Pancreas (tissue), 10 donors: ENCODE measurements around the gene POLA2. TPM values are rescaled to one million over a fixed set of nuclear protein-coding genes. Genes with fewer than 3 reads are reported as not detected.
"Not testable (repeated sequence)": the region's sequence is repeated elsewhere in the genome, so short reads cannot be mapped to it uniquely, and the experiment has no call there.

Experiments
- ATAC-seq, 4 donors: fragments of 200-7000 bp; cut with Tn5 transposase; one replicate each; pipeline versions ENCODE4 v1.8.0 to v1.9.1; 2020; ENCODE audit warnings: mild to moderate bottlenecking in 4 of 4, moderate library complexity in 4 of 4
- DNase-seq, 6 donors: peaks; one replicate each; pipeline ENCODE4 v3.0.0-alpha.2; 2020
- FAIRE-seq: peaks from 2 replicates; lab custom pipeline; 2012; peaks lifted over from hg19 to GRCh38; lab: Jason Lieb, UNC
- H3K27ac ChIP-seq, 4 donors: fragments of 200-600 bp; sonication (generic); 1 replicate in 3 of 4; 2 replicates in 1 of 4; pipeline versions ENCODE4 v1.5.0 to v1.8.0; 2020
- H3K27me3 ChIP-seq, 4 donors: fragments of 200-600 bp; one replicate each; pipeline ENCODE4 v1.8.0; 2021
- H3K36me3 ChIP-seq, 3 donors: fragments of 200-600 bp; sonication (generic) in 1 of 3; one replicate each; pipeline versions ENCODE4 v1.5.0 to v1.8.0; 2020 to 2021
- H3K4me1 ChIP-seq, 3 donors: fragments of 200-600 bp; one replicate each; pipeline ENCODE4 v1.8.0; 2021
- H3K4me3 ChIP-seq, 4 donors: fragments of 200-600 bp; sonication (generic) in 2 of 4; one replicate each; pipeline versions ENCODE4 v1.5.0 to v1.8.0; 2020 to 2021
- H3K9me3 ChIP-seq, 4 donors: fragments of 200-600 bp; one replicate each; pipeline ENCODE4 v1.8.0; 2021
- WGBS, 2 donors: extraction: QIAGEN DNeasy Blood & Tissue Kit; methylation state at CpG; one replicate each; pipeline ENCODE4 v1.1.7; 2013; 5-methylcytosine and 5-hydroxymethylcytosine counted together
- intact Hi-C, 3 donors: fragments of 100-400 bp; cut with DNase I; formaldehyde crosslinking; loops; one replicate each; pipeline versions ENCODE4 v1.11.1 to v1.14.2; 2022
- polyA plus RNA-seq, 2 donors: library from polyadenylated mRNA; stranded (reverse); fragments of 200-250 nt; gene quantifications; one replicate each; pipeline ENCODE4 v1.2.3, GENCODE V29; 2013
- total RNA-seq, 6 donors: library from RNA; stranded (reverse); fragmentation: NEBNext Ultra II Directional in 4 of 6; extraction: Animal tissue kit (Norgen Biotek cat#: 25700) in 4 of 6; gene quantifications; one replicate each; pipeline versions ENCODE4 v1.2.1 to v1.2.4, GENCODE V29; 2021 to 2023
- TF ChIP-seq, protein P1 (sequence below), 4 donors: fragments of 200-600 bp; sonication (generic) in 3 of 4; IDR thresholded peaks; one replicate each; pipeline versions ENCODE4 v1.5.0 to v1.8.0; 2021; ENCODE audit warnings: antibody characterized with exemption in 4 of 4
- donor health status: healthy with polysubstance abuse.
- donor health status: DM: no; HTN: no; CAD: no; lungs with moderate emphysema.
- donor health status: DM: no; HTN: no; CAD: no.
- donor health status: control.
- donor health status: control.
- donor health status: Bipolar disorder and iron deficiency.
- donor health status: DM: yes; HTN: yes; CAD: no.
- donor health status: DM: no; HTN: no; CAD: no.
- donor health status: DM: no; HTN: no; CAD: no.
- donor health status: DM: yes; HTN: yes; CAD: no.

Gene POLA2
- total and polyA plus RNA-seq, 8 donors = 3.1 to 7.5 (median 5.6) TPM

DNA sequence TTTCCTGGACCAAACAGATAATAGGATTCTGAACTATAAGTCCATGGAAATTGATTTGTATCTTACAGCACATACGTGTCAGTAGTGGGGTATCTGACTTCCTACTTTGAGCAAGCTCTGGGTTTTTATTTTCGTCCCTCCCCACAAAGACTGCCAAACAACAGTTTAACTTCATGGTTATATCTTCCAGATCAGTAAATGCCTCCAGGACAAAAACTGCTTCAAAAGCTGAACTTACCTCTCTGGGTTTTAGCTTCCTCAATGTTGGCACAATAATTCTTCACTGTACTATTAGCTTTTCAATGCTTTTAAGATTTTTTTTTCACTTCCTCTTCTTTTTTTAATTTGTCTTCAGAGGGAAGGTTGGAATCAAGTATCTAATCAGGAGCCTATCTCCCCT is 67.7 kb downstream of the POLA2 start:
- ATAC-seq (no peak), DNase-seq (no peak), FAIRE-seq (no peak)
- intact Hi-C loops = loop anchor here in 1 of 3 donors (10.0 kb wide), 1 partner anchor 105 kb away; no protein-coding TSS in a partner anchor
- Histone ChIP-seq H3K9me3 (no peaks in the 10 kb centered on the region), H3K4me1 (peaks cover 1 to 5% (median 3%) of the 10 kb centered on the region in 3 donors), H3K27ac (no peak overlapping the region), H3K4me3 (no peak overlapping the region), H3K27me3 (no peaks in the 10 kb centered on the region), H3K36me3 (no peaks in the 10 kb centered on the region)
- 54 to 59% methylated on average over 2 of the region's 2 CpGs for WGBS, 2 donors
- TF ChIP-seq, protein P1, sequence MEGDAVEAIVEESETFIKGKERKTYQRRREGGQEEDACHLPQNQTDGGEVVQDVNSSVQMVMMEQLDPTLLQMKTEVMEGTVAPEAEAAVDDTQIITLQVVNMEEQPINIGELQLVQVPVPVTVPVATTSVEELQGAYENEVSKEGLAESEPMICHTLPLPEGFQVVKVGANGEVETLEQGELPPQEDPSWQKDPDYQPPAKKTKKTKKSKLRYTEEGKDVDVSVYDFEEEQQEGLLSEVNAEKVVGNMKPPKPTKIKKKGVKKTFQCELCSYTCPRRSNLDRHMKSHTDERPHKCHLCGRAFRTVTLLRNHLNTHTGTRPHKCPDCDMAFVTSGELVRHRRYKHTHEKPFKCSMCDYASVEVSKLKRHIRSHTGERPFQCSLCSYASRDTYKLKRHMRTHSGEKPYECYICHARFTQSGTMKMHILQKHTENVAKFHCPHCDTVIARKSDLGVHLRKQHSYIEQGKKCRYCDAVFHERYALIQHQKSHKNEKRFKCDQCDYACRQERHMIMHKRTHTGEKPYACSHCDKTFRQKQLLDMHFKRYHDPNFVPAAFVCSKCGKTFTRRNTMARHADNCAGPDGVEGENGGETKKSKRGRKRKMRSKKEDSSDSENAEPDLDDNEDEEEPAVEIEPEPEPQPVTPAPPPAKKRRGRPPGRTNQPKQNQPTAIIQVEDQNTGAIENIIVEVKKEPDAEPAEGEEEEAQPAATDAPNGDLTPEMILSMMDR (IDR thresholded peaks at IDR 0.05) = no peak

DNA sequence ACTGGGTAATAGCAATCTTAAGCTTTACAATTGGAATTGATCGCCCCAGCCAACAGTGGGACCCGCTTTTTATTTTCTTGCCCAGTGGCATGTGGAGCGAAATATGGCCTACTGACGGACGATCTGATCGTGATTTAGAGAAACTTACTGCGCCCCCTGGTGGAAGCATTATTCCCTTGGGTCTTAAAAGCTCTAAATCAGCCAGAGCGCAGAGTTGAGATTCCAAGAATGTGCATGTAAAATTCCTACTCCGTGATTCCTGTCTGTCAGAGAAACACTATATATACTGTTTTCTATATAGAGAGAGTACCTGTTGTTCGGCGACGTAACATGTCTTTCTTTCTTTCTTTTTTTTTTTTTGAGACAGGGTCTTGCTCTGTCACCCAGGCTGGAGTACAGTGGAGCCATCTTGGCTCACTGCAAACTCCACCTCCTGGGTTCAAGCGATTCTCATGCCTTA is 68.2 kb downstream of the POLA2 start:
- no peak for FAIRE-seq
- intact Hi-C loops = loop anchor here in 1 of 3 donors (10.0 kb wide), 1 partner anchor 105 kb away; no protein-coding TSS in a partner anchor

DNA sequence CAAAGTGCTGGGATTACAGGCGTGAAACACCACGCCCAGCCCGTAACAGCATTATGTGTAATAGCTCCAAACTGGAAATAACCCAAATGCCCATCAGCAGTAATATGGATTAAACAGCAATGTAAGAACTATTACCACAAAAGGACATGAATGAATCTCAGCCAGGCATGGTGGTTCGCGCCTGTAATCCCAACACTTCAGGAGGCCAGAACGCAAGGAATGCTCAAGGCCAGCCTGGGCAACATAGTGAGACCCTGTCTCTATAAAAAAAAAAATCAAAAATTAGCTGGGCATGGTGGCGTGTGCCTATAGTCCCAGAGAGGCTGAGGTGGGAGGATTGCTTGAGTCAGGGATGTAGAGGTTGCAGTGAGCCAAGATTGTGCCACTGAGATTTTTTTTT is 68.8 kb downstream of the POLA2 start:
- intact Hi-C loops = no loop called here
- no peak overlapping the region for H3K4me3 ChIP-seq
- peak in 1 of 6 donors; percentile 11 for DNase-seq
- H3K27ac ChIP-seq = no peak overlapping the region
- WGBS, 2 donors = 61 to 62% methylated on average over 7 of the region's 7 CpGs
- no peak for ATAC-seq
- no peaks in the 10 kb centered on the region for H3K36me3 ChIP-seq
- H3K4me1 ChIP-seq = peaks cover 3 to 13% (median 7%) of the 10 kb centered on the region in 3 donors
- FAIRE-seq = no peak
- H3K27me3 ChIP-seq = no peaks in the 10 kb centered on the region
- TF ChIP-seq, protein P1 (IDR thresholded peaks at IDR 0.05) = no peak
- H3K9me3 ChIP-seq = no peaks in the 10 kb centered on the region

More for the DNA sequence above, 68.2 kb downstream of the POLA2 start:
- H3K4me3 ChIP-seq = no peak overlapping the region
- DNase-seq (peak in 5 of 6 donors; percentile 76 to 88 (median 78)), ATAC-seq (peak; percentile 35 to 62 (median 58))
- H3K27ac ChIP-seq = no peak overlapping the region
- H3K4me1 ChIP-seq = peaks cover 3 to 9% (median 6%) of the 10 kb centered on the region in 3 donors
- H3K9me3 ChIP-seq = no peaks in the 10 kb centered on the region
- 2 to 5% methylated on average over 13 of the region's 13 CpGs for WGBS, 2 donors
- no peaks in the 10 kb centered on the region for H3K36me3 ChIP-seq
- H3K27me3 ChIP-seq = no peaks in the 10 kb centered on the region
- TF ChIP-seq, protein P1 (IDR thresholded peaks at IDR 0.05) = peak; percentile 66 to 78 (median 77)

DNA sequence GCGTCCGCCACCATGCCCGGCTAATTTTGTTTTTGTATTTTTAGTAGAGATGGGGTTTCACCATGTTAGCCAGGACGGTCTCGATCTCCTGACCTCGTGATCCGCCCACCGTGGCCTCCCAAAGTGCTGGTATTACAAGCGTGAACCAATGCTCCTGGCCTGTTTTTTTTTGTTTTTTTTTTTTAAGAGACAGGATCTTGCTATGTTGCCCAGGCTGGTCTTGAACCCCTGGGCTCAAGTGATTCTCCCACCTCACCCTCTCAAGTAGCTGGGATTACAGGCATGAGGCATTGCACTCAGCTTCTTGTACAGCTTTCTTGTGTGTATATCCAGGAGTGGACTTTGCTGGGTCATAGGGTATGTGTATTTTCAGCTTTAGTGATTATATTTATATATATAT is 70.8 kb downstream of the POLA2 start:
- H3K36me3 ChIP-seq, intact Hi-C loops, H3K27ac ChIP-seq, H3K27me3 ChIP-seq, H3K9me3 ChIP-seq, H3K4me3 ChIP-seq, ATAC-seq, FAIRE-seq: not testable (repeated sequence)
- 95 to 96% methylated on average over 9 of the region's 9 CpGs for WGBS, 2 donors
- peak in 1 of 6 donors; percentile 7 for DNase-seq
- peaks cover 3 to 13% (median 7%) of the 10 kb centered on the region in 3 donors for H3K4me1 ChIP-seq

DNA sequence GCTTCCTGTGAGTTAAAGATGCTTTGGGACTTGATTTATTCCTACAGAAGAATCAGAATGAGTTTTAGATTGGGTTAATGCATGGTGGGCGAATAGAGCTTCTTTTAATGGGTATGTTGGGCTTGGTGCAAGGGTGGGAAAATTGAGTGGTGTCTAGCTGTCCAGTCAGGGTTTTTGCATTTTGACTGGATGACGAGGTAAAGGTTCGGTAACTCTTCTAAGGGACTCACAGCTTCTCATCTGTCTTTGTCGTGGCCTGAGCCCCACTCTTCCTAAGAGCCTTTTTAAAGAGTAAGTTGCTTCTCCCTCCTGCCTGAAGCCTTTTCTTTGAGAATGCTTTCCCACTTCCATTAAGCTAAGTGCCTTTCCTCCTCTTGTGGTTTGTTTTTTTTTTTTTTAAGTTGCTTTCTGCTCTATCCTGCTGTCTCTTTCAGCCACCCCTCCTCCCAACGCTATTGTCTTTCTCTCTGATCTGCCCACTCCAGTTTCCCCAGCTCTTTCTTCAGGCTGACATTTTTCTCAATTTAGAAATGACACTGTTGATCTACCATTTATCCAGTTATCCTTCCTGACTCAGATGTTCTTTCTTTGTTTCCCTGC is 73.0 kb downstream of the POLA2 start:
- H3K9me3 ChIP-seq = no peaks in the 10 kb centered on the region
- H3K4me1 ChIP-seq = peaks cover 0 to 9% (median 7%) of the 10 kb centered on the region in 3 donors
- TF ChIP-seq, protein P1 (IDR thresholded peaks at IDR 0.05) = no peak
- H3K36me3 ChIP-seq = no peaks in the 10 kb centered on the region
- FAIRE-seq (no peak), DNase-seq (no peak), ATAC-seq (no peak)
- peak overlapping the region; percentile 45 to 93 (median 88) for H3K4me3 ChIP-seq
- H3K27me3 ChIP-seq = no peaks in the 10 kb centered on the region
- intact Hi-C loops = no loop called here
- no peak overlapping the region for H3K27ac ChIP-seq
- 21 to 34% methylated on average over 5 of the region's 5 CpGs for WGBS, 2 donors
